ENCODE data around the gene KLHL5.

The KLHL5 gene

GRCh38 chr4:39051492-39051891 lies 10.5 kb upstream of the KLHL5 start:
- Histone ChIP-seq H3K4me3 (no peak overlapping the region), H3K27ac (no peak overlapping the region)
- DNase-seq (ENCODE audit: low spot score), result no peak
- TF ChIP-seq CTCF (IDR thresholded peaks at IDR 0.05), result no peak

- H3K4me3 ChIP-seq, result no peak overlapping the region
- H3K27ac ChIP-seq, result no peak overlapping the region
- DNase-seq (ENCODE audit: low spot score), result no peak
- TF ChIP-seq CTCF (IDR thresholded peaks at IDR 0.05), result no peak
These were observed 8.0 kb upstream of the KLHL5 start for GRCh38 chr4:39053983-39054382.

GRCh38 chr4:39054497-39054896 lies 7.5 kb upstream of the KLHL5 start:
- TF ChIP-seq CTCF (IDR thresholded peaks at IDR 0.05), result no peak
- no peak overlapping the region for H3K4me3 ChIP-seq
- no peak overlapping the region for H3K27ac ChIP-seq
- DNase-seq (ENCODE audit: low spot score), result no peak

GRCh38 chr4:39056023-39056422 lies 6.0 kb upstream of the KLHL5 start:
- TF ChIP-seq CTCF (IDR thresholded peaks at IDR 0.05), result no peak
- no peak for DNase-seq (ENCODE audit: low spot score)
- Histone ChIP-seq H3K4me3 (no peak overlapping the region), H3K27ac (no peak overlapping the region)

GRCh38 chr4:39061457-39061856 lies 575 bp upstream of the KLHL5 start:
- no peak for DNase-seq (ENCODE audit: low spot score)
- Histone ChIP-seq H3K4me3 (no peak overlapping the region), H3K27ac (no peak overlapping the region)
- no peak for TF ChIP-seq CTCF (IDR thresholded peaks at IDR 0.05)

- no peak for DNase-seq (ENCODE audit: low spot score)
- no peak for TF ChIP-seq CTCF (IDR thresholded peaks at IDR 0.05)
- Histone ChIP-seq H3K4me3 (no peak overlapping the region), H3K27ac (no peak overlapping the region)
These were observed 702 bp downstream of the KLHL5 start for GRCh38 chr4:39062770-39063097.

- H3K27ac ChIP-seq, result no peak overlapping the region
- no peak for TF ChIP-seq CTCF (IDR thresholded peaks at IDR 0.05)
- H3K4me3 ChIP-seq, result no peak overlapping the region
These were observed 1.4 kb downstream of the KLHL5 start for GRCh38 chr4:39063430-39063829.

More at GRCh38 chr4:39063430-39063829, 1.4 kb downstream of the KLHL5 start:
- no peak for DNase-seq (ENCODE audit: low spot score)
